Activated CD4-positive, alpha-beta T cell treated with anti-CD3 and anti-CD28 coated beads, Interleukin-2, amount 10 ng/mL, durations not matched to agents 24 days and 14 days (primary cell): Measurements from ENCODE around the gene HIGD2A. TPM values are rescaled to one million over a fixed set of nuclear protein-coding genes. Genes with fewer than 3 reads are reported as not detected.
"Not testable (repeated sequence)": the region's sequence is repeated elsewhere in the genome, so short reads cannot be mapped to it uniquely, and the experiment has no call there.

ENCODE experiments used
- DNase-seq: peaks from one replicate; pipeline ENCODE4 v3.0.0; 2022
- H3K27ac Mint-ChIP-seq: one replicate; pipeline ENCODE4 v1.8.0; 2022; ENCODE audit warnings: mild to moderate bottlenecking, mixed read lengths
- H3K27me3 Mint-ChIP-seq: one replicate; pipeline ENCODE4 v1.8.0; 2022; ENCODE audit warnings: mixed read lengths
- H3K36me3 Mint-ChIP-seq: one replicate; pipeline ENCODE4 v1.8.0; 2022; ENCODE audit warnings: low read depth, mild to moderate bottlenecking, mixed read lengths
- H3K4me1 Mint-ChIP-seq: one replicate; pipeline ENCODE4 v1.8.0; 2021; ENCODE audit warnings: mixed read lengths
- H3K4me3 Mint-ChIP-seq: one replicate; pipeline ENCODE4 v1.8.0; 2022; ENCODE audit warnings: mild to moderate bottlenecking, moderate library complexity, mixed read lengths
- H3K9me3 Mint-ChIP-seq: one replicate; pipeline ENCODE4 v1.8.0; 2021; ENCODE audit warnings: mixed read lengths
- intact Hi-C: fragments of 100-400 bp; cut with micrococcal nuclease; formaldehyde crosslinking; loops from one replicate; pipeline ENCODE4 v1.15.1; 2023
- total RNA-seq: library from RNA; stranded (reverse); gene quantifications from 2 replicates; pipeline ENCODE4 v1.2.3, GENCODE V29; 2022

The HIGD2A gene
- total RNA-seq, 1 donor from 2014 or later, result 96.4 TPM

- Mint-ChIP-seq H3K27ac (no peak overlapping the region), H3K27me3 (no peaks in the 10 kb centered on the region), H3K36me3 (peaks cover 38% of the 10 kb centered on the region), H3K9me3 (no peaks in the 10 kb centered on the region), H3K4me3 (no peak overlapping the region), H3K4me1 (peaks cover 6% of the 10 kb centered on the region)
- intact Hi-C loops, result no loop called here
- no peak for DNase-seq
Observed at GRCh38 chr5:176394096-176394495, 5.5 kb downstream of the HIGD2A start.

GRCh38 chr5:176394881-176395675, 6.5 kb downstream of the HIGD2A start:
- Mint-ChIP-seq H3K27ac (no peak overlapping the region), H3K4me1 (peaks cover 4% of the 10 kb centered on the region), H3K9me3 (no peaks in the 10 kb centered on the region), H3K36me3 (peaks cover 33% of the 10 kb centered on the region), H3K27me3 (no peaks in the 10 kb centered on the region), H3K4me3 (no peak overlapping the region)
- intact Hi-C loops, result no loop called here
- no peak for DNase-seq

DNA sequence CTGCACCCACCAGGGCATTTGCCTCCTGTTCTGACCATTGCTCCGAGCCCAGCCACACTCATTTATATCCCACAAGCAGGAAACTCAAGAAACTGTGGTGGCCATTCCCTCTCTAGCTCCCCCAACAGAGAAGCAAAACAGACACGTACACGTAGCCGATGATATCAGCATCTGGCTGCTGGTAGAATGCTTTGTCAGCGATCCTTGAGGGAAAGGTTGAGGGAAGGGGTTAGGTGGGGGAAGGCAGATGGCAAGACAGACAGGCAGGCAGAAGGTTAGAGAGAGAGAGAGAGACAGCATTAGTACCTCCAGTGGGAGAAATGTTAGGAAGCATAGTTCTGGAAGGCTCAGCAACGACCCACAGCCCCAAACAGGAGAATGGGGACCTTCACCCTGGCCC, 7.8 kb downstream of the HIGD2A start:
- H3K4me1 Mint-ChIP-seq, result peaks cover 4% of the 10 kb centered on the region

GRCh38 chr5:176397736-176398420, 9.3 kb downstream of the HIGD2A start:
- Mint-ChIP-seq H3K9me3 (no peaks in the 10 kb centered on the region), H3K27me3 (no peaks in the 10 kb centered on the region), H3K4me3 (no peak overlapping the region), H3K4me1 (peaks cover 4% of the 10 kb centered on the region), H3K36me3 (peaks cover 19% of the 10 kb centered on the region), H3K27ac (no peak overlapping the region)
- DNase-seq, result no peak
- intact Hi-C loops, result no loop called here

More for the DNA sequence above, 7.8 kb downstream of the HIGD2A start:
- H3K4me3 Mint-ChIP-seq, result no peak overlapping the region
- H3K9me3 Mint-ChIP-seq, result no peaks in the 10 kb centered on the region
- no peaks in the 10 kb centered on the region for H3K27me3 Mint-ChIP-seq
- intact Hi-C loops, result no loop called here
- peaks cover 26% of the 10 kb centered on the region for H3K36me3 Mint-ChIP-seq
- no peak for DNase-seq
- no peak overlapping the region for H3K27ac Mint-ChIP-seq

DNA sequence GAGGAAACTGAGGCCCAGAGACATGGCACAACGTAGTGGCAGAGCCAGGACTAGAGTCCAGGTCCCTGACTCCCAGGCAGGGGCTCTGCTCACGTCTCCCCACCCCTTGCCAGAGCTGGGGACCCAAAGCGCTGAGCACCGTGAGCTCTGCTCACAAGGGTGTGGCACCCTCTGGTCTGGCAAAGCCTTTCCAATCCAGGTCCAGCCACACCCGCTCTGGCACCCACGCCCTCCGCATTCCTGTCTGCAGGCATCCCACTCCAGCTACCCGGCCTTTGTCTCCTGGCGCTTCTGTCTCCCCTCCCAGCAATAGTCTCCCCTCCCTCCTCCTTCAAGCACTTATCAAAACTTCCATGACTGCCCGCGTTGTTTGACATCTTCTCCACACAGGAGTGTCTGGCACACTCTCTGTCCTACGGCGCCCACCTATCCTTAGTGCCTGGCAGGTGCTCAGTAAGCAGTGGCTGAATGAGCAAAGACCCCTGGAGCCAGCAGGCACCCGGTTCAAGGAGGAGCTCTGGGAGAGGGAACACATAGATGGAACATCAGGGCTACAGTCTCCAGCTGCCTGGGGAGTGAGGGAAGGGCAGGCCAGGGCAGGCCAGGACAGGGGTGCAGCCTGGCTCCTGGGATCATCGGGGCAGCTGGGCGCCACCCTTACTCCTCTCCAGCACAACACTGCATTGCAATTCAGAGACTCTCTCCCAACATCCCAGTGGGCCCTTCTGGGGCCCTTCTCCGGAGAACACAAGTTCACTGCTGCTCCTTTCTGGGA, 12.0 kb downstream of the HIGD2A start:
- Mint-ChIP-seq H3K9me3 (no peaks in the 10 kb centered on the region), H3K4me1 (peaks cover 4% of the 10 kb centered on the region), H3K27me3 (no peaks in the 10 kb centered on the region), H3K4me3 (no peak overlapping the region), H3K36me3 (peaks cover 15% of the 10 kb centered on the region), H3K27ac (no peak overlapping the region)
- intact Hi-C loops, result no loop called here
- no peak for DNase-seq

- no peak for DNase-seq
Observed at GRCh38 chr5:176401281-176402205, 13.0 kb downstream of the HIGD2A start.

GRCh38 chr5:176405656-176406435, 17.3 kb downstream of the HIGD2A start:
- Mint-ChIP-seq H3K27me3 (no peaks in the 10 kb centered on the region), H3K36me3 (peaks cover 15% of the 10 kb centered on the region)
- no peak for DNase-seq

More at GRCh38 chr5:176401281-176402205, 13.0 kb downstream of the HIGD2A start:
- Mint-ChIP-seq H3K9me3 (no peaks in the 10 kb centered on the region), H3K27ac (no peak overlapping the region), H3K4me1 (peaks cover 4% of the 10 kb centered on the region), H3K27me3 (no peaks in the 10 kb centered on the region), H3K36me3 (peaks cover 20% of the 10 kb centered on the region), H3K4me3 (no peak overlapping the region)
- intact Hi-C loops, result no loop called here

DNA sequence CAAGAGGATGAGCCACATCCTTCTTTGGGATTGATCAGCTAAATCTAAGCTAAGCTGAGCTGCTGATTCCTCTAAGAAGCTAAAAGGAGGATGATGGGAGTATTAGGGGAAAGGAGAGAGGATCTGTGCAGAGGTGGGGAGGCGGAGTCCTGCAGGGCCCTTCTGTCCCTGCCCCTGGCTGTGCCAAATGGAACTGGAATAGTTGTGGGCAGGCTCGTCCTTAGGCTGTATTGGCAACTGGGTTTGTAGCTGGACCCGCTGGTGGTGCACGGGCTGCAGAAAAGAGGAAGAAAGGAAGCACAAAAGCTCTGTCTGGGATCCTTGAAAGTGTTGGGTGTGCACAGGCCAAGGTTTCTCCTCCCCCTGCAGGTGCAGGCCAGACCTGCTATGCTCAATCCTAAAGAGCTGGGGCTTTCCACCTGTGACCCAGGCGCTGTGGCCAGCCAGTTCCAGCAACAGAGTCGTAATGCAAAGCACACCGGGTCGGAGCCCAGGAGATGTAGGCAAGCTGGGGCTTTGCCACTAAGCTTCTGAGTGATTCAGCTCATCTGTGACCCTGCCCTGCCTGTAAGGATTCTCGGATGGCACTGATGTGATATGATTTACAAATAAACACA, 18.0 kb downstream of the HIGD2A start:
- DNase-seq, result no peak
- Mint-ChIP-seq H3K4me3 (no peak overlapping the region), H3K9me3 (no peaks in the 10 kb centered on the region)

More at GRCh38 chr5:176405656-176406435, 17.3 kb downstream of the HIGD2A start:
- Mint-ChIP-seq H3K27ac (no peak overlapping the region), H3K9me3 (no peaks in the 10 kb centered on the region), H3K4me1 (peaks cover under 1% of the 10 kb centered on the region), H3K4me3 (no peak overlapping the region)
- intact Hi-C loops, result no loop called here

GRCh38 chr5:176407456-176408251, 19.1 kb downstream of the HIGD2A start:
- H3K36me3 Mint-ChIP-seq, result peaks cover 18% of the 10 kb centered on the region
- no peak overlapping the region for H3K4me3 Mint-ChIP-seq
- no peaks in the 10 kb centered on the region for H3K9me3 Mint-ChIP-seq
- H3K4me1 Mint-ChIP-seq, result peaks cover 7% of the 10 kb centered on the region
- intact Hi-C loops, result no loop called here
- no peak for DNase-seq
- H3K27ac Mint-ChIP-seq, result no peak overlapping the region
- no peaks in the 10 kb centered on the region for H3K27me3 Mint-ChIP-seq

More for the DNA sequence above, 18.0 kb downstream of the HIGD2A start:
- intact Hi-C loops, result no loop called here
- Mint-ChIP-seq H3K27me3 (no peaks in the 10 kb centered on the region), H3K4me1 (peaks cover 4% of the 10 kb centered on the region), H3K36me3 (peaks cover 18% of the 10 kb centered on the region), H3K27ac (no peak overlapping the region)

DNA sequence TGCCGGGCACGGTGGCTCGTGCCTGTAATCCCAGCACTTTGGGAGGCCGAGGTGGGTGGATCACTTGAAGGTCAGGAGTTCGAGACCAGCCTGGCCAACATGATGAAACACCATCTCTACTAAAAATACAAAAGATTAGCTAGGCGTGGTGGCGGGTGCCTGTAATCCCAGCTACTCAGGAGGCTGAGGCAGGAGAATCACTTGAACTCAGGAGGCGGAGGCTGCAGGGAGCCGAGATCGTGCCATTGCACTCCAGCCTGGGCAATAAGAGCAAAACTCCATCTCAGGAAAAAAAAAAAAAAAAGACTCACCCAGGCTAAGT, 19.7 kb downstream of the HIGD2A start:
- peaks cover 18% of the 10 kb centered on the region for H3K36me3 Mint-ChIP-seq
- intact Hi-C loops, H3K4me3 Mint-ChIP-seq, H3K9me3 Mint-ChIP-seq, DNase-seq, H3K4me1 Mint-ChIP-seq, H3K27me3 Mint-ChIP-seq, H3K27ac Mint-ChIP-seq: not testable (repeated sequence)

GRCh38 chr5:176408590-176408989, 20.0 kb downstream of the HIGD2A start:
- Mint-ChIP-seq H3K4me3 (no peak overlapping the region), H3K27me3 (no peaks in the 10 kb centered on the region), H3K9me3 (no peaks in the 10 kb centered on the region), H3K27ac (no peak overlapping the region), H3K4me1 (peaks cover 10% of the 10 kb centered on the region), H3K36me3 (peaks cover 18% of the 10 kb centered on the region)
- no peak for DNase-seq
- intact Hi-C loops, result no loop called here

DNA sequence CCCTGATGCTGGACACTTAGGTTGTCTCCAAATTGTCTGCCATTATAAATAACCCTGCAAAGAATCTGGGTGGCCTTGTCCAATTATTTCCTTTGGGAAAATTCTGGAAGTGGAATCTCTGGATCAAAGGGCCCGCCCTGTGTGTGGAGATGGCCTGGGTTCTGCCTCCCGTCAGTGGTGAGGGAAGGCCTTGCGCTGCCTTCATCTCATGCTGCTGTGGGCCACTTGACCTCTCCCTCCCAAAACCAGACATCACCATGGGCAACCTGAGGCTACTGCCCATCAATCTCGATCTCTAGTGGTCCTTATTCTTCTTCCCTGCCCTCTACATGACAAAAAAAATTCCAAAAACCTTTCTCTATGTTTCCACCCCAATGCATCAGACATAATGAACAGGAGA, 21.2 kb downstream of the HIGD2A start:
- Mint-ChIP-seq H3K36me3 (peaks cover 18% of the 10 kb centered on the region), H3K4me1 (peaks cover 20% of the 10 kb centered on the region), H3K9me3 (no peaks in the 10 kb centered on the region), H3K4me3 (no peak overlapping the region), H3K27ac (no peak overlapping the region), H3K27me3 (no peaks in the 10 kb centered on the region)
- intact Hi-C loops, result no loop called here
- DNase-seq, result no peak
